H9 (cell line): ENCODE measurements around the gene MDH1. TPM values are rescaled to one million over a fixed set of nuclear protein-coding genes. Genes with fewer than 3 reads are reported as not detected.

Experiments
- DNase-seq: peaks from one replicate; pipeline ENCODE4 v3.0.0-alpha.2; 2017
- H2AFZ ChIP-seq: one replicate; pipeline ENCODE4 v1.6.1; 2013; ENCODE audit warnings: mild to moderate bottlenecking, low read length, control low read depth, moderate library complexity
- H2AK5ac ChIP-seq: 2 replicates; pipeline ENCODE4 v1.6.1; 2013; ENCODE audit warnings: low read length, control low read depth, mixed read lengths; ENCODE audit not compliant: insufficient read length
- H2BK120ac ChIP-seq: one replicate; pipeline ENCODE4 v1.6.1; 2013; ENCODE audit warnings: low read depth, mild to moderate bottlenecking, low read length, control low read depth, inconsistent platforms; ENCODE audit not compliant: poor library complexity, severe bottlenecking
- H2BK12ac ChIP-seq: 2 replicates; pipeline ENCODE4 v1.6.1; 2013; ENCODE audit warnings: low read length, control low read depth, mixed read lengths, low read depth; ENCODE audit not compliant: insufficient read length
- H2BK15ac ChIP-seq: 2 replicates; pipeline ENCODE4 v1.6.1; 2013; ENCODE audit warnings: low read depth, low read length, control low read depth
- H2BK20ac ChIP-seq: one replicate; pipeline ENCODE4 v1.6.1; 2013; ENCODE audit warnings: low read depth, mild to moderate bottlenecking, low read length, control low read depth, inconsistent platforms; ENCODE audit not compliant: poor library complexity, severe bottlenecking
- H2BK5ac ChIP-seq: 2 replicates; pipeline ENCODE4 v1.6.1; 2013; ENCODE audit warnings: low read length, control low read depth, mixed read lengths; ENCODE audit not compliant: insufficient read length
- H3K14ac ChIP-seq: 2 replicates; pipeline ENCODE4 v1.6.1; 2013; ENCODE audit warnings: low read length, control low read depth; ENCODE audit not compliant: insufficient read depth
- H3K18ac ChIP-seq: 2 replicates; pipeline ENCODE4 v1.6.1; 2013; ENCODE audit warnings: low read depth, mild to moderate bottlenecking, mixed read lengths, low read length, control low read depth; ENCODE audit not compliant: insufficient read length
- H3K23ac ChIP-seq: 2 replicates; pipeline ENCODE4 v1.6.1; 2013; ENCODE audit warnings: low read length, control low read depth, mixed read lengths, low read depth; ENCODE audit not compliant: insufficient read length
- H3K23me2 ChIP-seq: 2 replicates; pipeline ENCODE4 v1.6.1; 2013; ENCODE audit warnings: low read depth, mild to moderate bottlenecking, mixed read lengths, low read length, control low read depth; ENCODE audit not compliant: insufficient read length, poor library complexity, severe bottlenecking
- H3K27ac ChIP-seq: 2 replicates; pipeline ENCODE4 v1.5.1; 2013; ENCODE audit warnings: low read length, control low read depth, mixed read lengths, low read depth; ENCODE audit not compliant: insufficient read length
- H3K27me3 ChIP-seq: 2 replicates; pipeline ENCODE4 v1.6.1; 2013; ENCODE audit warnings: low read length, control low read depth, inconsistent platforms; ENCODE audit not compliant: insufficient read depth
- H3K4ac ChIP-seq: 2 replicates; pipeline ENCODE4 v1.6.1; 2013; ENCODE audit warnings: low read depth, mild to moderate bottlenecking, control low read depth, inconsistent platforms, low read length, moderate library complexity
- H3K4me1 ChIP-seq: 2 replicates; pipeline ENCODE4 v1.6.1; 2013; ENCODE audit warnings: low read length, control low read depth, inconsistent platforms; ENCODE audit not compliant: insufficient read depth
- H3K4me2 ChIP-seq: 2 replicates; pipeline ENCODE4 v1.6.1; 2013; ENCODE audit warnings: low read length, control low read depth, mixed read lengths; ENCODE audit not compliant: insufficient read length, insufficient read depth
- H3K56ac ChIP-seq: 2 replicates; pipeline ENCODE4 v1.6.1; 2013; ENCODE audit warnings: low read depth, mild to moderate bottlenecking, mixed read lengths, low read length, control low read depth; ENCODE audit not compliant: insufficient read length
- H3K79me1 ChIP-seq: 2 replicates; pipeline ENCODE4 v1.6.1; 2013; ENCODE audit warnings: low read depth, mild to moderate bottlenecking, moderate library complexity, low read length, control low read depth, inconsistent platforms; ENCODE audit not compliant: insufficient read depth, poor library complexity, severe bottlenecking
- H3K79me2 ChIP-seq: 2 replicates; pipeline ENCODE4 v1.6.1; 2013; ENCODE audit warnings: low read length, control low read depth, inconsistent platforms; ENCODE audit not compliant: insufficient read depth
- H3K9ac ChIP-seq: 2 replicates; pipeline ENCODE4 v1.6.1; 2013; ENCODE audit warnings: low read length, control low read depth, mixed read lengths; ENCODE audit not compliant: insufficient read length; ENCODE audit errors: extremely low read depth
- H3K9me3 ChIP-seq: one replicate; pipeline ENCODE4 v1.6.1; 2013; ENCODE audit warnings: low read depth, low read length, inconsistent platforms; ENCODE audit not compliant: control insufficient read depth
- H3T11ph ChIP-seq: one replicate; pipeline ENCODE4 v1.6.1; 2013; ENCODE audit warnings: mild to moderate bottlenecking, low read length, control low read depth, inconsistent platforms
- H4K20me1 ChIP-seq: one replicate; pipeline ENCODE4 v1.6.1; 2013; ENCODE audit not compliant: control insufficient read depth, insufficient read length, insufficient read depth
- H4K5ac ChIP-seq: 2 replicates; pipeline ENCODE4 v1.6.1; 2013; ENCODE audit warnings: low read depth, mild to moderate bottlenecking, mixed read lengths, low read length, control low read depth; ENCODE audit not compliant: insufficient read length
- H4K8ac ChIP-seq: replicated peaks from 2 replicates; pipeline ENCODE4 v1.6.1; 2013; ENCODE audit warnings: low read length, control low read depth, mixed read lengths, low read depth; ENCODE audit not compliant: insufficient read length
- H4K91ac ChIP-seq: 2 replicates; pipeline ENCODE4 v1.6.1; 2013; ENCODE audit warnings: low read depth, mild to moderate bottlenecking, moderate library complexity, mixed read lengths, low read length, control low read depth; ENCODE audit not compliant: insufficient read length
- H3K27ac Mint-ChIP-seq, 3 experiments: 2 replicates in 2 of 3; 3 replicates in 1 of 3; pipeline ENCODE4 v1.8.0; 2020 to 2021; ENCODE audit warnings: mixed read lengths in 3 of 3, mild to moderate bottlenecking in 1 of 3, moderate library complexity in 1 of 3
- H3K27me3 Mint-ChIP-seq: 2 replicates; pipeline ENCODE4 v1.8.0; 2021; ENCODE audit warnings: low read depth, mild to moderate bottlenecking, moderate library complexity, mixed read lengths
- H3K36me3 Mint-ChIP-seq, 3 experiments: 2 replicates in 2 of 3; 3 replicates in 1 of 3; pipeline ENCODE4 v1.8.0; 2020 to 2021; ENCODE audit warnings: low read depth in 3 of 3, mixed read lengths in 3 of 3; ENCODE audit not compliant: insufficient read depth in 1 of 3
- H3K4me1 Mint-ChIP-seq, 2 experiments: 2 replicates each; pipeline ENCODE4 v1.8.0; 2020; ENCODE audit warnings: mixed read lengths in 2 of 2
- H3K4me3 Mint-ChIP-seq, 2 experiments: 2 replicates in 1 of 2; 3 replicates in 1 of 2; pipeline ENCODE4 v1.8.0; 2020 to 2021; ENCODE audit warnings: mild to moderate bottlenecking in 2 of 2, mixed read lengths in 2 of 2, moderate library complexity in 1 of 2
- H3K9me3 Mint-ChIP-seq, 2 experiments: 2 replicates in 1 of 2; 3 replicates in 1 of 2; pipeline ENCODE4 v1.8.0; 2020; ENCODE audit warnings: mild to moderate bottlenecking in 2 of 2, mixed read lengths in 2 of 2, moderate library complexity in 1 of 2
- WGBS: extraction: QIAGEN DNeasy Blood & Tissue Kit; methylation state at CpG from one replicate; pipeline ENCODE4 v1.1.7; 2013; ENCODE audit warnings: missing lambda C conversion rate, low lambda C conversion rate, mixed read lengths; ENCODE audit not compliant: insufficient read length; ENCODE audit errors: extremely low coverage; 5-methylcytosine and 5-hydroxymethylcytosine counted together
- long read RNA-seq: library from polyadenylated mRNA; unstranded; transcript quantifications from one replicate; pipeline ENCODE4 v2.0.0, GENCODE V29; 2020
- total RNA-seq: library from RNA; stranded (reverse); gene quantifications from 2 replicates; pipeline ENCODE4 v1.2.1, GENCODE V29; 2021
- TF ChIP-seq, protein P1 (sequence below): fragments of 200-600 bp; sonication (generic); conservative IDR thresholded peaks from 3 replicates; pipeline ENCODE4 v1.8.0; 2021; ENCODE audit warnings: antibody characterized with exemption, mild to moderate bottlenecking

The MDH1 gene
- total RNA-seq, result 317 and 324 TPM in 2 replicates
- long read RNA-seq, transcript MDH1-201 (9 exons, 1,650 nt), result major isoform, 2,223 of 2,322 reads
- long read RNA-seq, transcript MDH1-215 (9 exons, 1,443 nt), result minor isoform, 16 of 2,322 reads
- long read RNA-seq, transcript MDH1-213 (4 exons, 893 nt), result minor isoform, 10 of 2,322 reads
- long read RNA-seq, partial matches to known transcripts, result 26 of 2,322 reads
- long read RNA-seq, other reads (novel, unspliced or antisense), result 35 of 2,322 reads

DNA sequence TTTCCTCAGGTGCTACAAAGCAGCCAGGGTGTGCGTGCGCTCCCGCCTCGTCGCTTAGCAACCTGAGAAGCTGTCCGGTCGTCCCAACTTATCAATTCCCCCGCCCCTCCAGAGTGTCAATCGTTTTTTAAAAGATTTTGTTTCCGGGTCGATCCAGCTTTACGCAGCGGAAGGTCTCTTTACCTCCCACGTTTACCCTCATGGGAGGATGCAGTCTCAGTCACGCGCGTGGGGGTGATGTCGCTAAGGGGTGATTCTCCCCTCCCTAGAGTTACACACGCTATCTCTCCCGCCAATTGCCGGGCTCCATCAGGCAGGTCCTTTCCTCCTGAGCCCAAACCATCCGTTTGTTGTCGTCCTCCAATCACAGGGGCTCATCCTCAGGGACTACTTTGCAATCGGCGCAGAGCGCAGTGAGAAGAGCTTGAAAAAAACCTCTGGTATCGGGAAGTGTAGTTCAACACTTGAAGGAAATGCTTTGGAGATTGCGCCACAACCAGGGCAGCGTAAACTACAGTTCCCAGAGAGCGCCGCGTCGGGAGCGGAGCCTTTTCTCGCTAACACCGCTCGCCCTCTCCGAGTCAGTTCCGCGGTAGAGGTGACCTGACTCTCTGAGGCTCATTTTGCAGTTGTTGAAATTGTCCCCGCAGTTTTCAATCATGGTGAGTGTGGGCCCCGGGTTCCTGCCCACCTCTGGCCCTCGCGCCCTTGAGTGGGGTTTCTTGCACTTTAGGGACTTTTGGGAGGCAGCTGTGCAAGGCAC lies at the start of gene MDH1, which contains the start of gene WDPCP:
Gene MDH1 (plus strand): TSS at position 579 of the 763 bp plus-strand sequence. CDS start 81 bp downstream, at position 660.
Gene WDPCP (minus strand): TSS at position 93 of the 763 bp plus-strand sequence. CDS start 206 bp downstream, outside the sequence.
- Histone ChIP-seq H3K79me1 (peaks cover 3% of the 10 kb centered on the region), H2BK15ac (no peak within 1 kb of the TSS), H2BK12ac (no peak within 1 kb of the TSS), H4K8ac (no peak within 1 kb of the TSS), H3K23ac (no peak within 1 kb of the TSS), H2AFZ (peak within 1 kb of the TSS; percentile 95), H2BK5ac (peak within 1 kb of the TSS; percentile 7), H3K27ac (peak within 1 kb of the TSS; percentile 35), H4K91ac (no peak within 1 kb of the TSS), H4K5ac (no peak within 1 kb of the TSS), H4K20me1 (no peaks in the 10 kb centered on the region), H2BK20ac (no peak within 1 kb of the TSS), H3K4me1 (peaks cover 5% of the 10 kb centered on the region; the same call in 1 of the 2 replicates), H3K9me3 (no peaks in the 10 kb centered on the region), H3K9ac (peak within 1 kb of the TSS; percentile 86), H3K79me2 (peaks cover 26% of the 10 kb centered on the region; the same call in 1 of the 2 replicates), H3T11ph (no peak within 1 kb of the TSS), H2BK120ac (no peak within 1 kb of the TSS), H3K23me2 (peaks cover 19% of the 10 kb centered on the region), H3K4ac (no peak within 1 kb of the TSS), H3K56ac (no peak within 1 kb of the TSS), H3K14ac (peak within 1 kb of the TSS; percentile 63), H3K18ac (peak within 1 kb of the TSS; percentile 43), H3K27me3 (no peaks in the 10 kb centered on the region), H3K4me2 (peak within 1 kb of the TSS; percentile 97), H2AK5ac (no peak within 1 kb of the TSS)
- peak; percentile 99 for DNase-seq
- no CpG with 5 or more reads among the region's 44 CpGs for WGBS
- peak within 1 kb of the TSS; percentile 98 for H3K27ac Mint-ChIP-seq
- peaks cover 44 to 52% of the 10 kb centered on the region in 2 experiments for H3K4me1 Mint-ChIP-seq
- peak within 1 kb of the TSS; percentile 99 for H3K4me3 Mint-ChIP-seq
- TF ChIP-seq, protein P1, sequence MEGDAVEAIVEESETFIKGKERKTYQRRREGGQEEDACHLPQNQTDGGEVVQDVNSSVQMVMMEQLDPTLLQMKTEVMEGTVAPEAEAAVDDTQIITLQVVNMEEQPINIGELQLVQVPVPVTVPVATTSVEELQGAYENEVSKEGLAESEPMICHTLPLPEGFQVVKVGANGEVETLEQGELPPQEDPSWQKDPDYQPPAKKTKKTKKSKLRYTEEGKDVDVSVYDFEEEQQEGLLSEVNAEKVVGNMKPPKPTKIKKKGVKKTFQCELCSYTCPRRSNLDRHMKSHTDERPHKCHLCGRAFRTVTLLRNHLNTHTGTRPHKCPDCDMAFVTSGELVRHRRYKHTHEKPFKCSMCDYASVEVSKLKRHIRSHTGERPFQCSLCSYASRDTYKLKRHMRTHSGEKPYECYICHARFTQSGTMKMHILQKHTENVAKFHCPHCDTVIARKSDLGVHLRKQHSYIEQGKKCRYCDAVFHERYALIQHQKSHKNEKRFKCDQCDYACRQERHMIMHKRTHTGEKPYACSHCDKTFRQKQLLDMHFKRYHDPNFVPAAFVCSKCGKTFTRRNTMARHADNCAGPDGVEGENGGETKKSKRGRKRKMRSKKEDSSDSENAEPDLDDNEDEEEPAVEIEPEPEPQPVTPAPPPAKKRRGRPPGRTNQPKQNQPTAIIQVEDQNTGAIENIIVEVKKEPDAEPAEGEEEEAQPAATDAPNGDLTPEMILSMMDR, result no peak
- no peaks in the 10 kb centered on the region for H3K9me3 Mint-ChIP-seq
- no peaks in the 10 kb centered on the region for H3K27me3 Mint-ChIP-seq
- H3K36me3 Mint-ChIP-seq, result peaks cover 5 to 20% (median 17%) of the 10 kb centered on the region in 3 experiments; a peak in 6 of 7 replicates
